Effector memory CD8-positive, alpha-beta T cell (primary cell): Measurements from ENCODE around the gene ATMIN.

Source experiments
- ATAC-seq: fragments of 150-1000 bp; cut with Tn5 transposase; replicated peaks from 2 replicates; pipeline ENCODE4 v1.10.0; 2021; ENCODE audit warnings: mild to moderate bottlenecking, moderate library complexity
- DNase-seq, 3 experiments: peaks; one replicate each; pipeline ENCODE4 v3.0.0; 2021
- H3K27ac Mint-ChIP-seq, 2 donors: one replicate each; pipeline ENCODE4 v1.8.0; 2022; ENCODE audit warnings: mild to moderate bottlenecking in 2 of 2, mixed read lengths in 2 of 2, moderate library complexity in 2 of 2
- H3K27me3 Mint-ChIP-seq, 2 donors: one replicate each; pipeline ENCODE4 v1.8.0; 2022; ENCODE audit warnings: mixed read lengths in 2 of 2
- H3K36me3 Mint-ChIP-seq: one replicate; pipeline ENCODE4 v1.8.0; 2022; ENCODE audit warnings: mild to moderate bottlenecking, moderate library complexity, mixed read lengths; ENCODE audit not compliant: insufficient read depth
- H3K4me1 Mint-ChIP-seq, 2 donors: one replicate each; pipeline ENCODE4 v1.8.0; 2022; ENCODE audit warnings: low read depth in 2 of 2, mixed read lengths in 2 of 2
- H3K4me3 Mint-ChIP-seq, 2 donors: one replicate each; pipeline ENCODE4 v1.8.0; 2022; ENCODE audit warnings: mild to moderate bottlenecking in 2 of 2, mixed read lengths in 2 of 2, moderate library complexity in 2 of 2
- H3K9me3 Mint-ChIP-seq, 2 donors: one replicate each; pipeline ENCODE4 v1.8.0; 2022; ENCODE audit warnings: mixed read lengths in 2 of 2

The ATMIN gene

DNA sequence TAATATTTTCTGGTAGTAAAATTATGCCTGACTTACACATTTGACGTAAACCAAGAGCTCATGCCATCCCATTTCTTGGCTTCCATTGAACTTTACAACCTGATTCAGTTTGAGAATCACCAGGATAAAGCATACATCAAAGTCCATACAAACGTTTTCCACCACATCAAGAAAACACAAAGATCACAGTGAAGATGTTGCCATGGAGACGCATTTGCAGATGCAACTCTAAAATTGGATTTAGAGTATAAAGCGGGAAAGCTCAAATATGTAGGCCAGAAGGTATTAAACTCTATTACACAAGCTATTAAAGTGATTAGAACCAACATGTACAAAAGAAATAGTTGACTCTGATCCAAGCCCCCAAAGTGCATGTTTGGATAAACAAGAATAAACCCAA is 31.0 kb downstream of the ATMIN start:
- no peaks in the 10 kb centered on the region for H3K4me1 Mint-ChIP-seq
- DNase-seq (no peak), ATAC-seq (no peak)
- no peaks in the 10 kb centered on the region for H3K9me3 Mint-ChIP-seq
- H3K27me3 Mint-ChIP-seq: peaks cover 0 to 10% of the 10 kb centered on the region in 2 donors
- H3K36me3 Mint-ChIP-seq: no peaks in the 10 kb centered on the region
- no peak overlapping the region for H3K4me3 Mint-ChIP-seq
- H3K27ac Mint-ChIP-seq: no peak overlapping the region

DNA sequence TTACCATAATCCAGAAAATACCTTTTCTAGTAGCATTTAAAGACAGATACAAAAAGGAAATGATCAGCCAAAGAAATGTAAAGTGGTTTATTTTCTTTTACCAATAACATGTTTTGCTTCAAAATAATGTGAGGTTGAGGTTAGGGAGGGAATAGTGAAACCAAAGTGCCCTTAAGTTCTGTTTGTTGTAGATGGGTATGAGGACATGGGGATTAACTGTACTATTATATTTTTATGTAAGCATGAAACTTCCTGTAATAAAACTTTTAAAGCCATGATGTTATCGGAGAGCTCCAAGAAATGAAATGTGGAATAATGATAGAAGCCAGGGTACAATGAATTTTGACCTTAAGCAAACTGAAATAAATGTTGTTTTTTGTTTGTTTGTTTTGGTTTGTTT is 31.5 kb downstream of the ATMIN start:
- H3K27me3 Mint-ChIP-seq: peaks cover 0 to 10% of the 10 kb centered on the region in 2 donors
- H3K4me3 Mint-ChIP-seq: no peak overlapping the region
- ATAC-seq (no peak), DNase-seq (no peak)
- no peak overlapping the region for H3K27ac Mint-ChIP-seq
- H3K36me3 Mint-ChIP-seq: no peaks in the 10 kb centered on the region
- H3K4me1 Mint-ChIP-seq: no peaks in the 10 kb centered on the region
- no peaks in the 10 kb centered on the region for H3K9me3 Mint-ChIP-seq

DNA sequence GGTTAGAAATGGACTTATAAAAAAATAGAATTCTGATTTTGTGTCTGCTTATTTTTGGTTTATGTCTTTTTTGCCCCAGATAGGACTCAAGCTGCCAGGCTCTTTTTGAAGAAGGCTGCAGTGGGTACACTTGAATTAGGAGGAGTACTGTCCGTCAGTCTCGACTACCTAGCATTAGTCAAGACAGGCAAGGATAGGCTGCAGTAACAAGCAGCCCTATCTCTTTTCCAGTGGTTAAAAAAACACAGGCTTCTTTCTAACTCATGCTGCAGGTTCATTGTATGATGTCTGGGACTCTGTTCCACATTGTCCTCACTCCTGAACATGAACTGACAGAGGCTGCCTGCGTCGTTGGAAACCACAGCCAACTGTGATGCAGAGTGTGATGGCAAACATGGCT is 33.4 kb downstream of the ATMIN start:
- H3K27me3 Mint-ChIP-seq: peaks cover 0 to 10% of the 10 kb centered on the region in 2 donors
- ATAC-seq (no peak), DNase-seq (no peak)
- no peaks in the 10 kb centered on the region for H3K4me1 Mint-ChIP-seq
- H3K9me3 Mint-ChIP-seq: no peaks in the 10 kb centered on the region
- H3K36me3 Mint-ChIP-seq: no peaks in the 10 kb centered on the region
- no peak overlapping the region for H3K4me3 Mint-ChIP-seq
- no peak overlapping the region for H3K27ac Mint-ChIP-seq

DNA sequence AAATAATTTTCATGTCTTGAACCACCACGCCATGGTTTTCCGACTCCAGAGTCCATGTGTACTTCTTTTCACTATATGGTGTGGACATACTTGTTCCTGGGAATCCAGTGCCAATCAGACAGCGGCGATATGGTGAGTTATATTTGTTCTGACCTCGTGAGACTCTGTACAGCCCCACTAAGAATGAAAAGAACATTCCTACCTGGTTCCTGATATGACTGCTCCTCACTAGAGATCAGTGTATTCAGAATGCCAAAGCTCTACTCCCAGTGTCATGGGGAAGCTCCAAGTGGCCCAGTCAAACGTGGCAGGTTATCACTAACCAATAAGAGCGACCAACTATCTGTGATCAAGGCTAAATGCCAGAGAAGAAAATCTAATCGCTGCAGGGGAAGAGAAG is 35.3 kb downstream of the ATMIN start:
- ATAC-seq (no peak), DNase-seq (no peak)
- Mint-ChIP-seq H3K27ac (no peak overlapping the region), H3K36me3 (no peaks in the 10 kb centered on the region), H3K9me3 (no peaks in the 10 kb centered on the region), H3K4me3 (no peak overlapping the region), H3K27me3 (peaks cover 0 to 10% of the 10 kb centered on the region in 2 donors), H3K4me1 (no peaks in the 10 kb centered on the region)

DNA sequence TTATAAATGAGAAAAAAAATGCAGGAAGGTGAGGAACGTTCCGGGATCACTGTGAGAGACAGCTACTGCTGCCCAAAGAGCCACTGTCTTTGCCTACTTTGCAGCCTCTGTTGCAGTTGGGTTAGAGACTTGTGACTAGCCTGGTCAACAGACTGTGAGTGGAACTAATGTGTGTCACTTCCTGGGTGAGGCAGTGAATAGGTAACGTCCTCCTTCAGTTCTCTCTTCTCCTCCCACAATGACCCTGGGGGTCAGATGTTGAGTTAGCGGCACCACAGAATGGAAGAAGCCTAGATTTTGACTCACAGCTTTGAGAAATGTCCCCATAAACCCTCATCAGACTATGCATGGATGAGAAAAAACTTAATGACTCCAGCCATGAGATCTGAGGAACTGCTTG is 36.2 kb downstream of the ATMIN start:
- Mint-ChIP-seq H3K27ac (no peak overlapping the region), H3K9me3 (no peaks in the 10 kb centered on the region), H3K36me3 (no peaks in the 10 kb centered on the region), H3K27me3 (peaks cover 0 to 10% of the 10 kb centered on the region in 2 donors), H3K4me3 (no peak overlapping the region), H3K4me1 (no peaks in the 10 kb centered on the region)
- DNase-seq: no peak
- ATAC-seq: no peak

DNA sequence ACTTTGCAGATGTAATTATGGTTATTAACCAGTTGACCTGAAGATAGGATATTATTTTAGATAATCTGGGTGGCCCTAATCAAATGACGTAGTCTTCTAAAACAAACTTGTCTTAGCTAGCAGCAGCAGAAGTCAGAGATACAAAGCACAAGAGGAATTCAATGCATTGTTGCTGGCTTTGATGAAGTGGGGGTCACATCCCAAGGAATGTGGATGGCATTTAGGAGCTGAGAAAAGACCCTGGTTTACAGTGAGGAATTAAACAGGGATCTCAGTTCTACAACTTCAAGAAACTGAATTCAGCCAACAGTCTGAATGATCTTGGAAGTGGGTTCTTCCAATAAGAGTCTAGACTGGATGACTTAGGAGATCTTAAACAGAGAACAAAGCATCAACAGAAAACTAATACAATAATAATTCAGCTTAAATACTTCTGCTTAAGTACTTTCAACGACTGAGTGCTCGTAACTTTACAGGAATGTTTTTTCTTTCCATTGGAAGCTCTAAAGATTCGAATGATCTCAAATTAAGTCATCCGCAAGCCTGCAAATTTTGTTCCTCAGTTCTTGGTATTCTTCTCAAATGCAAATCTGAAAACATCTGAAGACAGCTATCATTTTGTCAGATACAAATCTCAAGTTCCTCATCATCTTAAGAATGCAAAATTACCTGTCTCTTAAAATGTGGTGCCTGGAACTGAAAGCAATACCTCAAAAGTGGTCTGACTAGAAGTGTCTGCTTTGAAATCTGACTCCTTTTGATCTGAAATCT is 38.1 kb downstream of the ATMIN start:
- Mint-ChIP-seq H3K9me3 (no peaks in the 10 kb centered on the region), H3K27me3 (peaks cover 0 to 10% of the 10 kb centered on the region in 2 donors), H3K4me3 (no peak overlapping the region), H3K36me3 (peaks cover 3% of the 10 kb centered on the region), H3K4me1 (peaks cover 2 to 3% of the 10 kb centered on the region in 2 donors), H3K27ac (no peak overlapping the region)
- ATAC-seq (no peak), DNase-seq (no peak)

DNA sequence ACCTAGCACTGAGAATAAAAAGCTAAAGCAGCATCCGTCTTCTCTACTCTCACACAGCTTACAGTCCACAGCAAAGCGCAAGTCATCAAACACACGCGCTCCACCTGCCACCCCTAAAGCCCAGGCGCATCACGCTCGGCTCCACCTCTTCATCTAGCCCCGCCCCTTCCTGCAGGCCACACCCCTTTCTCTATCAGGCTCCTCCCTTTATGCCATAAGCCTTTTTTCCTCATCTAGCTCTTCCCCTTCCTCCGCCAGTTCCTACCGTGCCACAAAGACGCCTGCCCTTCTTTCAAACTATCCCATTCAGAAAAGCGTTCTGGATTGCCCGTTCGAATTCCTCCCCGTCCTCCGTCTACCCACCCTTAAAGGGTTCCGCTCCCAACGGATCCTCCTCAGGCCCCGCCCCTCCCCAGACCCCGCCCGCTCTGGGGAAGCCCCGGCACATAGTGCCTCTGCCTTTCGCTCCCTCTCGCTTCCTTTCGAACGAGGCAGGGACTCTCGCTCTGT is 41.0 kb downstream of the ATMIN start:
- peaks cover 2 to 3% of the 10 kb centered on the region in 2 donors for H3K4me1 Mint-ChIP-seq
- ATAC-seq (peak; percentile 80), DNase-seq (peak; percentile 96 to 99 (median 97))
- no peaks in the 10 kb centered on the region for H3K27me3 Mint-ChIP-seq
- H3K36me3 Mint-ChIP-seq: peaks cover 3% of the 10 kb centered on the region
- no peaks in the 10 kb centered on the region for H3K9me3 Mint-ChIP-seq
- no peak overlapping the region for H3K4me3 Mint-ChIP-seq
- H3K27ac Mint-ChIP-seq: no peak overlapping the region

DNA sequence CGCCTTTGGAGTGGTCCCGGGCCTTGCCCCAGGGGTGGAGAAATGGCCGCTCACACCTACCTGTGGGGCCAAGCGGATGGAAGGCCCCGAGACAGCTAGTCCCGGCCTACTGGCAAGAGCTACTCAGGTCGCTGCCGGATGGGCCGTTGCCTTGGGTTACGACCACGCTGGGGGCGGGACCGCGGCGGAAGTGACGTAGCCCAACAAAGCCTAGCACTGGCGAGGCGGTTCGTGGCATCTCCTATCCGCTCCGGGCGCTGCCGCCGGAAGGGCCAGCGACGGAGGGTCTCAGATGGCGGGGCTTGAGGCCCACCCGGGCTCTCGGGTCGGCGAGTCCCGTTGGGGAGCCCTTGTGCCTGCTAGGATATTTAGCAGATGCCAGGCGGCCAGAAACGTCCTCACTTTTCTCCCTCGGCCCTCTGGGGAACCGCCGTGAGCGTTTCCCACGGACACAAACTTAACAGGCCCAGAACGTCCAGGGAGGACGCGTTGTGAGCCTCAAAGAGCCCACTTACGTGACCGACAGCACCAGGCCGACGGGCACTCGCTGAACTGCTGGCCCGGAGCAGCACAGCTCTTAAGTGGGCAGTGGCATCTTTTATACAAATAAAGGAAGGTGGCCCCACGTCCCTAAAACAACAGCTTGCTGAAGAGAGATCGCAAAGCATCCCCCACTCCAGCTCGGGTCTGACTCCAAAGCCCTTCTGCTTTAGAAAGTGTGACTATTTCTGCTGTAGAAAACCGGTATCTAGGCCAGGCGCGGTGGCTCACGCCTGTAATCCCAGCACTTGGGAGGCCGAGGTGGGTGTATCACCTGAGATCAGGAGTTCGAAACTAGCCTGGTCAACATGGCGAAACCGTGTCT is 41.7 kb downstream of the ATMIN start, which contains the start of gene C16orf46:
Gene C16orf46, minus strand, starts transcription at position 163 of the 865 bp plus-strand sequence. CDS start 13,283 bp downstream, outside the sequence.
- Mint-ChIP-seq H3K27ac (no peak within 1 kb of the TSS), H3K27me3 (no peaks in the 10 kb centered on the region), H3K4me3 (no peak within 1 kb of the TSS), H3K9me3 (no peaks in the 10 kb centered on the region), H3K36me3 (peaks cover 3% of the 10 kb centered on the region), H3K4me1 (peaks cover 2 to 3% of the 10 kb centered on the region in 2 donors)
- peak; percentile 81 for ATAC-seq
- DNase-seq: peak; percentile 96 to 99 (median 97)

DNA sequence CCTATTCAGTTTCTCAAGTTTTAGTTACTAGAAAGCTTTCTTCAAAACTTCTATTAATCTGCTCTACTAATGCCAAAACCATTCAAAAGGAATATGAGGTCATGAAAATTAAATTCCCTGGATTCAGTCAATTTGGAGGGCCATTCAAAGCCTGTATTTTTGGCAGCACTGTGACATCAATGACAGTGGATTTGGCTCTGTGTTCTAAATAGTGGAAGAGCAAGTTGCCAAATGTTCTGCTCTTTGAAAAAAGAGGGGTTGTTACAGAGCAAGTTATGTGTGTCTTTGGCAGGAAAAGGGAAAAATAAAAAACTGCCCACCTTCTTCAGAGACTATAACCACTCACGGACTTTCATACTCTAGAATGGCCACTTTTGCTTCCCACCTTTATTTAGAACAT is 44.6 kb downstream of the ATMIN start:
- peaks cover 2 to 3% of the 10 kb centered on the region in 2 donors for H3K4me1 Mint-ChIP-seq
- H3K4me3 Mint-ChIP-seq: no peak overlapping the region
- ATAC-seq (no peak), DNase-seq (no peak)
- no peak overlapping the region for H3K27ac Mint-ChIP-seq
- H3K27me3 Mint-ChIP-seq: no peaks in the 10 kb centered on the region
- H3K9me3 Mint-ChIP-seq: no peaks in the 10 kb centered on the region
- H3K36me3 Mint-ChIP-seq: peaks cover 3% of the 10 kb centered on the region

DNA sequence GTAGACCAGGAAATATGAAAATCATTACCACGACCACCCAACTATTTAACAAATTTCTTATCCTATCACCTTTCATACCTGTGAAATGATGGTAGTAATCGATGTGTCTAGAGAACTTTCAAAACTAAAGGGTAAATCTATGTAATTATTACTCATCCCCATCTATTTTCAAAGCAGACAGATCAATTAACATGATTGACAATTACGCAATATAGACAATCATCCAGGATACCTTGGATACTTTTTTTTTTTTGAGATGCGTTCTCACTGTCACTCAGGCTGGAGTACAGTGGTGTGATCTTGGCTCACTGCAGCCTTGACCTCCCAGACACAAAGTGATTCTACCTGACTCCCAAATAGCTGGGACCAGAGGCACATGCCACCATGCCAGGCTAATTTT is 45.4 kb downstream of the ATMIN start:
- DNase-seq: no peak
- no peaks in the 10 kb centered on the region for H3K9me3 Mint-ChIP-seq
- ATAC-seq: no peak
- no peak overlapping the region for H3K27ac Mint-ChIP-seq
- peaks cover 3% of the 10 kb centered on the region for H3K36me3 Mint-ChIP-seq
- H3K4me1 Mint-ChIP-seq: peaks cover 2 to 3% of the 10 kb centered on the region in 2 donors
- no peak overlapping the region for H3K4me3 Mint-ChIP-seq
- no peaks in the 10 kb centered on the region for H3K27me3 Mint-ChIP-seq

DNA sequence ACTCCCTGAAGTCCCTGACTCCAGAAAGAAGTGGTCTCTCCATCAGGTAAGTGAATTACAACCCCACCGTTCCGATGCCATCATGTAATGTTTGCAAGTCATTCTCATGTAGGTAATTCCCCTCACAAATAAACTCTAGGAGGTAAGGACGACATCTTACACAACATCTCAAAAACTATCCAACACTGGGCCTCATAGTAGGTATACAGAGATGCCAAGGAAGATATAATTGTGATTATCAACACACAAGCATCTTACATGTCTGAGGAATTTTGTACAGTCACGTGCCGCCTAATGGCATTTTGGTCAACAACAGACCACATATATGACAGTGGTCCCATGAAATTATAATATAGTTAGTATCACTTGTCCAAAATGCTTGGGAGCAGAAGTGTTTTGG is 53.2 kb downstream of the ATMIN start:
- no peak overlapping the region for H3K4me3 Mint-ChIP-seq
- DNase-seq (no peak), ATAC-seq (no peak)
- no peaks in the 10 kb centered on the region for H3K9me3 Mint-ChIP-seq
- H3K27me3 Mint-ChIP-seq: no peaks in the 10 kb centered on the region
- peaks cover 4% of the 10 kb centered on the region for H3K36me3 Mint-ChIP-seq
- H3K4me1 Mint-ChIP-seq: no peaks in the 10 kb centered on the region
- H3K27ac Mint-ChIP-seq: no peak overlapping the region

DNA sequence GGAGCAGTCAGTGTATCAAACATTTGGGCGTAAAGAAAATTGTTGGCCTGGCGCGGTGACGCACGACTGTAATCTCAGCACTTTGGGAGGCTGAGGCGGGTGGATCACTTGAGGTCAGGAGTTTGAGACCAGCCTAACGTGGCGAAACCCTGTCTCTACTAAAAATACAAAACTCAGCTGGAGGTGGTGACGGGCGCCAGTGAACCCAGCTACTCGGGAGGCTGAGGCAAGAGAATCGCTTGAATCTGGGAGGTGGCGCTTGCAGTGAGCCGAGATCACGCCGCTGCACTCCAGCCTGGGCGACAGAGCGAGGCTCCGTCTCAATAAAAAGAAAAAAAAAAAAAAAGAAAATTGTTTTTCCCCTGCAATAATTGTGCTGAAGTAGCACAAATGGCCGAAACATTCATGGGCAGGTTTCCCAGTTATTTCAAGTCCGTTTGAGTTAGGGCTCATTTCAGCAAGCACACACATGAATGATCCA is 59.2 kb downstream of the ATMIN start:
- Mint-ChIP-seq H3K36me3 (peaks cover 12% of the 10 kb centered on the region), H3K27me3 (no peaks in the 10 kb centered on the region), H3K4me3 (peak overlapping the region; percentile 69 to 73), H3K9me3 (peaks cover 0 to 2% of the 10 kb centered on the region in 2 donors), H3K27ac (no peak overlapping the region), H3K4me1 (peaks cover 4 to 6% of the 10 kb centered on the region in 2 donors)
- ATAC-seq: no peak
- DNase-seq: no peak

DNA sequence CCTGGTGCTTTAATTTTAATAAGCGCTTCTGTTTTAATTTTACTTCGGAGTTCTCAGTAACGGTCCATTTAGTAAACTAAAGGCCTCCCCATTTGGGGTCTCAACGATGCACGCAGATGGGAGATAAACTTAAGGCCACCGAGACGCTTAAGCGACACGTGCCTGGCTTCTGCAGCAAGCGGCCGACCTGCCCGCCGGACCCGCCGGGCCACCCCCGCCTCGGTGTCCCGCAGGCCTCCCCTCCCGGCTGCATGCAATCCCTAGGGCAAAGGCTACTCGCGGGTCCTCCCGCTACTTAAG is 60.0 kb downstream of the ATMIN start:
- Mint-ChIP-seq H3K27me3 (no peaks in the 10 kb centered on the region), H3K36me3 (peaks cover 8% of the 10 kb centered on the region), H3K9me3 (peaks cover 0 to 2% of the 10 kb centered on the region in 2 donors), H3K4me3 (peak overlapping the region; percentile 69 to 73), H3K27ac (no peak overlapping the region), H3K4me1 (peaks cover 4 to 6% of the 10 kb centered on the region in 2 donors)
- ATAC-seq (no peak), DNase-seq (no peak)
